Endometrial microvascular endothelial cells (primary cell): ENCODE results near the gene CELSR2. TPM values are rescaled to one million over a fixed set of nuclear protein-coding genes. Genes with fewer than 3 reads are reported as not detected.

Source experiments
- in situ Hi-C: cut with HindIII; loops from 2 replicates; pipeline ENCODE4 v1.10.0; 2017; ENCODE audit warnings: low sequenced_read_pairs, low pct_unique_long_range_greater_than_20kb; ENCODE audit errors: inconsistent ontology term
- total RNA-seq: library from RNA; depleted of rRNA; stranded (reverse); fragments of >200 nt; gene quantifications from one replicate; pipeline ENCODE4 v1.2.3, GENCODE V29; 2015; ENCODE audit errors: inconsistent ontology term

The CELSR2 gene
- total RNA-seq, 1 donor from 2014 or later, result 0.37 TPM

DNA sequence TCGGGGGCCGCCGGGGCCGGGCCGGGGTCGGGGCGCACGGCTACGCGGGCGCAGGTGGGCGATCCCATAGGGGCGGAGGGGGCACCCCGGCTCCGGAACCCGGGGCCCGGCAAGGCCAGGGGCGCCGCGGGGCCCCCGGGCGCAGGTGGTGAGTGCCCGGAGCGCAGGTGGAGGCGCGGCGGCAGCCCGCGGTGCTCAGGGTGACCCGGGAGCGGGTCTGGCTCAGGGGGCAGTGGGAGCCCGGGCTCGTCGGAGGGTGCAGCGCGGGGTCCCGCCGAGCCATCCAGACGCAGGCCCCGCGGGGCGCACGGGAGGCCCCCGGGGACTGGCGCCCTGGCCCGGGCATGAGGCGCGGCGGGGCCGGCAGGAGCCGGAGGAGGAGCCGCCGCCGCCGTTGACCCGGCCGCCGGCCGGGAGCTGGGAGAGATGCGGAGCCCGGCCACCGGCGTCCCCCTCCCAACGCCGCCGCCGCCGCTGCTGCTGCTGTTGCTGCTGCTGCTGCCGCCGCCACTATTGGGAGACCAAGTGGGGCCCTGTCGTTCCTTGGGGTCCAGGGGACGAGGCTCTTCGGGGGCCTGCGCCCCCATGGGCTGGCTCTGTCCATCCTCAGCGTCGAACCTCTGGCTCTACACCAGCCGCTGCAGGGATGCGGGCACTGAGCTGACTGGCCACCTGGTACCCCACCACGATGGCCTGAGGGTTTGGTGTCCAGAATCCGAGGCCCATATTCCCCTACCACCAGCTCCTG is 489 bp downstream of the CELSR2 start:
- in situ Hi-C loops, result no loop called here

DNA sequence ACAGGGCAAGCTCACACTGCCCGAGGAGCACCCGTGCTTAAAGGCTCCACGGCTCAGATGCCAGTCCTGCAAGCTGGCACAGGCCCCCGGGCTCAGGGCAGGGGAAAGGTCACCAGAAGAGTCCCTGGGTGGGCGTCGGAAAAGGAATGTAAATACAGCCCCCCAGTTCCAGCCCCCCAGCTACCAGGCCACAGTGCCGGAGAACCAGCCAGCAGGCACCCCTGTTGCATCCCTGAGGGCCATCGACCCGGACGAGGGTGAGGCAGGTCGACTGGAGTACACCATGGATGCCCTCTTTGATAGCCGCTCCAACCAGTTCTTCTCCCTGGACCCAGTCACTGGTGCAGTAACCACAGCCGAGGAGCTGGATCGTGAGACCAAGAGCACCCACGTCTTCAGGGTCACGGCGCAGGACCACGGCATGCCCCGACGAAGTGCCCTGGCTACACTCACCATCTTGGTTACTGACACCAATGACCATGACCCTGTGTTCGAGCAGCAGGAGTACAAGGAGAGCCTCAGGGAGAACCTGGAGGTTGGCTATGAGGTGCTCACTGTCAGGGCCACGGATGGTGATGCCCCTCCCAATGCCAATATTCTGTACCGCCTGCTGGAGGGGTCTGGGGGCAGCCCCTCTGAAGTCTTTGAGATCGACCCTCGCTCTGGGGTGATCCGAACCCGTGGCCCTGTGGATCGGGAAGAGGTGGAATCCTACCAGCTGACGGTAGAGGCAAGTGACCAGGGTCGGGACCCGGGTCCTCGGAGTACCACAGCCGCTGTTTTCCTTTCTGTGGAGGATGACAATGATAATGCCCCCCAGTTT is 1.3 kb downstream of the CELSR2 start:
- in situ Hi-C loops, result no loop called here

DNA sequence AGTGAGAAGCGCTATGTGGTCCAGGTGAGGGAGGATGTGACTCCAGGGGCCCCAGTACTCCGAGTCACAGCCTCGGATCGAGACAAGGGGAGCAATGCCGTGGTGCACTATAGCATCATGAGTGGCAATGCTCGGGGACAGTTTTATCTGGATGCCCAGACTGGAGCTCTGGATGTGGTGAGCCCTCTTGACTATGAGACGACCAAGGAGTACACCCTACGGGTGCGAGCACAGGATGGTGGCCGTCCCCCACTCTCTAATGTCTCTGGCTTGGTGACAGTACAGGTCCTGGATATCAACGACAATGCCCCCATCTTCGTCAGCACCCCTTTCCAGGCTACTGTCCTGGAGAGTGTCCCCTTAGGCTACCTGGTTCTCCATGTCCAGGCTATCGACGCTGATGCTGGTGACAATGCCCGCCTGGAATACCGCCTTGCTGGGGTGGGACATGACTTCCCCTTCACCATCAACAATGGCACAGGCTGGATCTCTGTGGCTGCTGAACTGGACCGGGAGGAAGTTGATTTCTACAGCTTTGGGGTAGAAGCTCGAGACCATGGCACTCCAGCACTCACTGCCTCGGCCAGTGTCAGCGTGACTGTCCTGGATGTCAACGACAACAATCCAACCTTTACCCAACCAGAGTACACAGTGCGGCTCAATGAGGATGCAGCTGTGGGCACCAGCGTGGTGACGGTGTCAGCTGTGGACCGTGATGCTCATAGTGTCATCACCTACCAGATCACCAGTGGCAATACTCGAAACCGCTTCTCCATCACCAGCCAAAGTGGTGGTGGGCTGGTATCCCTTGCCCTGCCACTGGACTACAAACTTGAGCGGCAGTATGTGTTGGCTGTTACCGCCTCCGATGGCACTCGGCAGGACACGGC is 2.2 kb downstream of the CELSR2 start:
- in situ Hi-C loops, result no loop called here

DNA sequence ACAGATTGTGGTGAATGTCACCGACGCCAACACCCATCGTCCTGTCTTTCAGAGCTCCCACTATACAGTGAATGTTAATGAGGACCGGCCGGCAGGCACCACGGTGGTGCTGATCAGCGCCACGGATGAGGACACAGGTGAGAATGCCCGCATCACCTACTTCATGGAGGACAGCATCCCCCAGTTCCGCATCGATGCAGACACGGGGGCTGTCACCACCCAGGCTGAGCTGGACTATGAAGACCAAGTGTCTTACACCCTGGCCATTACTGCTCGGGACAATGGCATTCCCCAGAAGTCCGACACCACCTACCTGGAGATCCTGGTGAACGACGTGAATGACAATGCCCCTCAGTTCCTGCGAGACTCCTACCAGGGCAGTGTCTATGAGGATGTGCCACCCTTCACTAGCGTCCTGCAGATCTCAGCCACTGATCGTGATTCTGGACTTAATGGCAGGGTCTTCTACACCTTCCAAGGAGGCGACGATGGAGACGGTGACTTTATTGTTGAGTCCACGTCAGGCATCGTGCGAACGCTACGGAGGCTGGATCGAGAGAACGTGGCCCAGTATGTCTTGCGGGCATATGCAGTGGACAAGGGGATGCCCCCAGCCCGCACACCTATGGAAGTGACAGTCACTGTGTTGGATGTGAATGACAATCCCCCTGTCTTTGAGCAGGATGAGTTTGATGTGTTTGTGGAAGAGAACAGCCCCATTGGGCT is 3.0 kb downstream of the CELSR2 start:
- in situ Hi-C loops, result no loop called here

DNA sequence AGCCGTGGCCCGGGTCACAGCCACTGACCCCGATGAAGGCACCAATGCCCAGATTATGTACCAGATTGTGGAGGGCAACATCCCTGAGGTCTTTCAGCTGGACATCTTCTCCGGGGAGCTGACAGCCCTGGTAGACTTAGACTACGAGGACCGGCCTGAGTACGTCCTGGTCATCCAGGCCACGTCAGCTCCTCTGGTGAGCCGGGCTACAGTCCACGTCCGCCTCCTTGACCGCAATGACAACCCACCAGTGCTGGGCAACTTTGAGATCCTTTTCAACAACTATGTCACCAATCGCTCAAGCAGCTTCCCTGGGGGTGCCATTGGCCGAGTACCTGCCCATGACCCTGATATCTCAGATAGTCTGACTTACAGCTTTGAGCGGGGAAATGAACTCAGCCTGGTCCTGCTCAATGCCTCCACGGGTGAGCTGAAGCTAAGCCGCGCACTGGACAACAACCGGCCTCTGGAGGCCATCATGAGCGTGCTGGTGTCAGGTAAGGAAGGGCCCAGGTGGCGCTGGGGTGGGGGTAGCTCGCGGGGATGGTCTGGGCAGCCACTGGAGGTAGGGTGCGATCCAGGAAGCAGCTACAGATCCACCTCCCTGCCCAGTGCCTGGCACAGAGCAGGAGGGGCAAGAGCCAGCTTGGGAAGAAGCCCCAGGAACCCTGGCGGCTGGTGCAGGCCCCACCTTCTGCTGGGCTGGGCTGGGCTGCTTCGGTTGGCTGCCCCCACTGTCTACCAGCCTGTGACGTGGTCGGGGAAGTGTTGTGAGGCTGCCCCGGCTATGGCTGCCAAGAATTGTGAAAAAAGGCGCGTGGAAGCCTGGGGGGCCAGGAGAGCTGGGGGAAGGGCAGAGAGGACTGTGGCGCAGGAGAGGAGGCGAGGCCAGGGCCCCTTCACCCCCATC is 3.8 kb downstream of the CELSR2 start:
- in situ Hi-C loops, result no loop called here

DNA sequence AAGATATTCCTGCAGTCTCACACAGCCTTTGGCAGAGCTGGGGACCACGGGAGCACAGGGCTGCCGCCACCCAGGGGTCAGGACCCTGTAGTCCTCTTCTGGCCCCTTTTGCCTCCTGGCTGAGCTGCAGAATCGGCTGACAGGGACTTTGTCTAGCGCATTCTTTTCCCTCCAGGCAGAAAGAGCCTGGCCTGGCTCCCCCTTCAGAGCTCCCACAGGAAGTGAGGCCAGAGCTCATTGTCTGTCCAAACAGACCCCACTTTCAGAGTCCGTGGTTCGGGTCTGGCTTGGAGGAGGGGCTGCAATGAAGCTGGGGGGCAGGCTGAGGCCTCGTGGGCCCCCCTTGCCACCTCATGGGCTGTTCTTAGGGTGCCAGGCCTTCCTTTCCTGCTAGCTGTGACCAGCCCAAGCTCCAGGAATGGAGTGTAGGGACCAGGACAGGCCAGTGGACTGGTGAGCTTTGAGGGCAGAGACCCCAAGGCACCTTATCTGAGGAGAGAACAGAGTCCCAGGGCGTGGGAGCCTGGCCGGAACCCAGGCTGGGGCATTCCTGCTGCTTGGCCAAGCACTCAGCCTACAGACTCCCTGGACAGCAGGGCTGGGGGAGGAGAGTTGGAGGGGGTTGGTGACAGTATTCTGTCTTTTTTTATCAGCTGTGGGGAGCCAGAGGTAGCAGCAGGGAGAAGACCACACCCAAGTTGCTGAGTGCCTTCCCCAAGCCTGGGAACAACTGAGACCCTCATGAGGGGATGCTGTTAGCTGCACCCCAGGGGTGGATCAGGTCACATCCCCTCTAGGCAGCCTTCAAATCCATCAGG is 4.7 kb downstream of the CELSR2 start:
- in situ Hi-C loops, result no loop called here

DNA sequence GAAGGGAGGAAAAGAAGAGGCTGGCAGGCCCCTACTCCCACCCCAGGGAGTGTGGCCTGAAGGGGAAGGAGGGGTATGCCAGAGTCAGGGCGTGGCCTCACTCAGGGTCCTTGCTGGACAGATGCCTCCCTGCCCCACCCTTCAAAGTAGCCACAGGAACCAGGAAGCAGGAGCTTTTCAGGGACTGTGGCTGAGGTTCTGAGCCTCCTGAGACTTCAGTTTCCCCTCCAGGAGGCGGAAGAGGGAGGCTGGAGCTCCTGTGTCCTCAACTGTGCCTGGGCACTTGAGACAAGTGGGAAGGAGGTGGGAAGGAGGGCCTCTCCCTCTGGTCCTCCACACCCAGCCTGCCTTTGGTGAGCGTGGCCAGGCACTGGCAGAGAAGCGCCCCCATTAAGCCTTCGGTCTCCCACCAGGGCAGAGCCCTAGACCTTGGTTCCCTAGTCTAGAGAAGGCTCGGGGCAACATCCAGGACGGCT is 5.3 kb downstream of the CELSR2 start:
- in situ Hi-C loops, result no loop called here

DNA sequence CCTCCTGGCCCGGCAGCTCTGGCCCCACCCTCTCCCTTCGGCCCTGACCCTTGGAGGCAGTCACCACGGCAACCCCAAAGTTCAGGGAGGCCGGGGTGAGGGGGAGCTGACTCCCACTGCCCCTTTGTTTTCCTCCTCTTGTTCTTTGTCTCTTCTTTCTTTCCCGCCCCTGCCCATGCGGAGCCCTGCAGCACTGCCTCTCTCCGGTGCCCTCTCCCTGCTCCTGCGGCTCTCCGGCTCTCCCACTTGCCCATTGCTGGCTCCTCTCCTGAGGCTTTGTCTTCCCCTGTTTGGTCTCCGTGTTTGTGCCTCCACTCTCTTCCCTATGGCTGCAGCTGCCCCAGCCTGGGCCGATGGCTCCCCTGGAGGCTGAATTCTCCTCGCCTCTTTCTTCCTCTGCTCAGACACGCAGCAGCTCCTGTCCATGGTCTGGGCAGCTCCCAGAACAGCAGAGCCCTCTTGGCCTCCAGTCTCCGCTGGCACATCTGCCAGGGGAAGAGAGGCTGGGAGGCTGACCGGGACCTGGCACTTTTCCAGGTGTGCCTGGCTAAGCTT is 5.8 kb downstream of the CELSR2 start:
- in situ Hi-C loops, result no loop called here

DNA sequence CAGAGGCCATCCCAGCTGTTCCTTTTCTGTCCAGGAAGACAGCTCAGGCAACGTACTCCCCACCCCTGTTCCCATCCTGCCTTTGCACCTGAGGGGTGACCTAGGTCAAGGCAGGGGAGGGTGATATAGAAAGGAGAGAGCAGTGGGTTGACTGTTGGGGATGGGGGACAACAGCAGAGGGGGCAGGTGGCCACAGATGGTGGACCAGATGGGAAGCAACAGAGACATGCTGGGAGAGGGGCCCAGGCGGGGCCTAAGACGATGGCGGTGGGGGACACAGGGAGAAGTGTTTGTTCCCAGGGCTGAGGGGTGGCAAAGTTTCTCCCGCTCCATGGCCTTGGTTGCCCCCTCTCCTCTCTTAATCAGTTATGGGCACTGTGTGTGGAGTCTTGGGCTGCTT is 6.3 kb downstream of the CELSR2 start:
- in situ Hi-C loops, result no loop called here

DNA sequence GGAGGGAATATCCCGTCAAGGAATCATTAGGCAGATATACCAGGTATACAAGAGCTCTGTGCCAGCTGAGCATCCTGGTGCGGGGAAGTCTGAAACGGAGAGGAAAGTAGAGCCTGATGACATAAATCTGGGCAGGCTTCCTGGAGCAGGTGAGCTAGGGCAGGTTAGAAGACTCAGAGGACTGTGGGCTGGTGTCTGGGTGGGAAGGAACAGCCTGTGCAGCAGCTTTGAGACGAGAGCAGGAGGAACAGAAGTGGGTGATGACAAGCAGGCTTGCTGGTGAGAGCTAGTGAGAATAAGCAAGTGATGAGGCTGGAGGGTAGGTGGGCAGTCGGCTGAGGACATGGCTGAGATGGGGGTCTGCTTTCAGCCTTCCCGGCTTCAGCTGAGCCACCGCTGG is 6.7 kb downstream of the CELSR2 start:
- in situ Hi-C loops, result no loop called here

DNA sequence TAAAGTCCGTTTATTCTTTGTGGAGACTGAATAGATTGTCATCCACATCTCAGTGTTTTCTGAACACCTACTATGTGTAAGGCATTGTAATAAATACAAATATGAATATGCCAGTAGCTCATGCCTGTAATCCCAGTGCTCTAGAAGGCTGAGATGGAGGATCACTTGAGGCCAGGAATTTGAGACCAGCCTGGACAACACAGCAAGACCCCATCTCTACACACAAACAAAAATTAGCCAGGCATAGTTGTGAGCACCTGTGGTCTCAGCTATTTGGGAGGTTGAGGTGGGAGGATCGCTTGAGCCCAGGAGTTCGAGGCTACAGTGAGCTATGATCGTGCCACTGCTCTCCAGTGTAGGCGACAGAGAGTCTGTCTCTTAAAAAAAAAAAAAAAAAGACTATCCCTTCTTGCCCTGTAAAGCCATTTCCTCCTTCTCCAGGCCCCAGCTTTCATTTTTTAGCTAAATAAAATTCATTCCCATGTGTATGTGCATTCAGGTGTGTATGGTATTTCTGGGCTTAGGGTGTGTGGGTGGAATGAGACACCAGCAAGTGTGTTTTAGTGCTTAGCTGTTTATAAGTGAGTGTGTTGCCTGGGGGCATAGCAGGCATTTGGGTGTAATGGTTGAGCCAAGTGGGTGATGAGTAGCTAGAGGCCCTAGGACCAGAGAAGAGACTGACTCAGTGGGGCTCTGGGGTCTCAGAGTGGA is 7.8 kb downstream of the CELSR2 start:
- in situ Hi-C loops, result no loop called here

DNA sequence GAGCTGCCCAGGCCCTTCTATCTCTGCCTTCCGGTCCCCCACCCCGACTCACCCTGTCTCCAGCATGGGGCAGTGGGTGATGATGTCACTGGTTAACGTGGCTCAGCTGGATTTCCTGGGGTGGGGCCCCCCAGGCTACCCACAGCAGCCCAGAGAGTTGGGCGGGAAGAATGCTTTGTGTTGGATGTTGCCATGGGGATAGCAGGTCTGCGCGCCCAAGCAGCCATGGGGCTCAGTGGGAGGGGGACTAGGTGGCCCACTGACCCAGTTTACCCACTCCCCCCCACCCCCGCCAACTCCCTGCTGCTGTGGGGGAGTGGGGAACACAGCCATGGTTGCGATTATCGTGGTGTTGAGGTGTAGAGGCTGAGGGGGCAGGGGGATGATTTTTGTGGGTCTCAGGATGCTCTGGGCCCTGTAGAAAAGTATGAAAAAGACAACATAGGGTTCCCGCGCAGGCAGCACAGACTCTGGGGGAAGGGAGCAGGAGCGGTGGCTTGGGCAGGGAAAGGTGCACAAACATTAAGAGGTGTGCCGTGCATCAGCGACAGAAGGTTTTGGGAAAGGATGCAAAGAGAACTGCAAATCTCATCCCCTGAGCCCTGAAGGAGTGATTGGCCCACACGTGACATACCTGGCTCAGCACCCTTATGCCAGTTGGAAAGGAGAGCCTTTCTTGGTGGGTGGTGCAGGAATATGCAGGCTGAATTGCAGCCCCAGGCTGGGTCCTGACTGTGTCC is 8.5 kb downstream of the CELSR2 start:
- in situ Hi-C loops, result no loop called here

DNA sequence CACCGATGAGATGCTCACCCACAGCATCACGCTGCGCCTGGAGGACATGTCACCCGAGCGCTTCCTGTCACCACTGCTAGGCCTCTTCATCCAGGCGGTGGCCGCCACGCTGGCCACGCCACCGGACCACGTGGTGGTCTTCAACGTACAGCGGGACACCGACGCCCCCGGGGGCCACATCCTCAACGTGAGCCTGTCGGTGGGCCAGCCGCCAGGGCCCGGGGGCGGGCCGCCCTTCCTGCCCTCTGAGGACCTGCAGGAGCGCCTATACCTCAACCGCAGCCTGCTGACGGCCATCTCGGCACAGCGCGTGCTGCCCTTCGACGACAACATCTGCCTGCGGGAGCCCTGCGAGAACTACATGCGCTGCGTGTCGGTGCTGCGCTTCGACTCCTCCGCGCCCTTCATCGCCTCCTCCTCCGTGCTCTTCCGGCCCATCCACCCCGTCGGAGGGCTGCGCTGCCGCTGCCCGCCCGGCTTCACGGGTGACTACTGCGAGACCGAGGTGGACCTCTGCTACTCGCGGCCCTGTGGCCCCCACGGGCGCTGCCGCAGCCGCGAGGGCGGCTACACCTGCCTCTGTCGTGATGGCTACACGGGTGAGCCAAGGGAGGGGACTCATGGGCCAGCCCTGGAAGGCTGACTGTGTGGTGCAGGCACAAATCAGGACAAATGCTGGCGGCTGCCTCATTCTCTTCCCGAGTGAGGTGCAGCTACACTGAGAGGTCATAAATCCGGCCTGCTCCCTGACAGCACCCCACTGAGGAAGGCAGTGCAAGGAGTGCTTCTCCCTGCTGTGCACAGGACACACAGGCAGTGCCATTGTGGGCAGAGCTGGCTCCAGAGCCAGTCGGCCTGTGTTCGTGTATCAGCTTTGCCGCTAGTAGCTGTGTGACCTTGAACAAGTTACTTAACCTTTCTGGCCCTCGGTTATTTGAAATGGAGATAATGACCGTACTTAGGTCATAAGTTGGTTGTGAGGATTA is 9.4 kb downstream of the CELSR2 start:
- in situ Hi-C loops, result no loop called here
